HCT116 (cell line): ENCODE results near the gene TTLL11. TPM values are rescaled to one million over a fixed set of nuclear protein-coding genes. Genes with fewer than 3 reads are reported as not detected.

Experiments used
- ATAC-seq: fragments of 200-7000 bp; cut with Tn5 transposase; 2 replicates; pipeline ENCODE4 v1.9.1; 2020; ENCODE audit warnings: mild to moderate bottlenecking, moderate library complexity
- BruUV-seq: library from RNA; stranded (reverse); fragments of 400-500 nt; replicated peaks from 2 replicates; lab custom pipeline; 2021; lab: Mats Ljungman, UMichigan
- CTCF ChIA-PET: fragments of 300-600 bp; sonication (Branson Sonifier 250); formaldehyde crosslinking; loops from one replicate; lab custom pipeline; 2021; ENCODE audit warnings: antibody characterized with exemption; lab: Charles Lee
- POLR2A ChIA-PET: fragments of 300-600, 350-600 bp; sonication (Branson Sonifier 250); formaldehyde crosslinking; loops from one replicate; lab custom pipeline; 2021; ENCODE audit warnings: antibody characterized with exemption; lab: Charles Lee
- RAD21 ChIA-PET, 2 experiments: fragments of 300-600 bp; sonication (Branson Sonifier 250); formaldehyde crosslinking; loops; one replicate each; lab custom pipeline; 2023; ENCODE audit warnings: low total read pairs in 2 of 2; ENCODE audit not compliant: uncharacterized antibody in 2 of 2, unreplicated experiment in 2 of 2, low non-redundant PET in 1 of 2; lab: Charles Lee
- DNase-seq: peaks from one replicate; pipeline ENCODE4 v3.0.0-alpha.2; 2010; ENCODE audit warnings: low read depth, low spot score
- H2AFZ ChIP-seq: fragments of 200-600 bp; shearing (Covaris generic), sonication (generic); 2 replicates; pipeline ENCODE4 v1.6.1; 2017; ENCODE audit warnings: low read depth, mixed run types, mixed read lengths, antibody characterized with exemption, low read length; ENCODE audit not compliant: poor library complexity, severe bottlenecking
- H3K27ac ChIP-seq: 2 replicates; pipeline ENCODE4 v1.5.1; 2012; ENCODE audit warnings: low read depth, low read length
- H3K27me3 ChIP-seq: fragments of 200-600 bp; sonication (generic); 2 replicates; pipeline ENCODE4 v1.6.1; 2016; ENCODE audit warnings: mixed run types, low read length, mixed read lengths; ENCODE audit not compliant: insufficient read depth
- H3K36me3 ChIP-seq, 2 experiments: fragments of 200-500 bp in 1 of 2; fragments of 200-600 bp in 1 of 2; sonication (Bioruptor generic) in 1 of 2; sonication (generic) in 1 of 2; 2 replicates each; pipeline versions ENCODE4 v1.5.1 to v1.6.1; 2014 to 2016; ENCODE audit warnings: low read length in 2 of 2, inconsistent platforms in 1 of 2, mixed read lengths in 1 of 2, mixed run types in 1 of 2; ENCODE audit not compliant: insufficient read depth in 2 of 2, control insufficient read depth in 1 of 2
- H3K4me1 ChIP-seq, 2 experiments: fragments of 200-600 bp in 1 of 2; sonication (generic) in 1 of 2; 2 replicates each; pipeline versions ENCODE4 v1.5.1 to v1.6.1; 2012 to 2017; ENCODE audit warnings: low read length in 2 of 2, inconsistent platforms in 1 of 2, mild to moderate bottlenecking in 1 of 2, mixed read lengths in 1 of 2, mixed run types in 1 of 2, moderate library complexity in 1 of 2; ENCODE audit not compliant: insufficient read depth in 2 of 2, control insufficient read depth in 1 of 2
- H3K4me2 ChIP-seq: fragments of 200-600 bp; sonication (generic); 2 replicates; pipeline ENCODE4 v1.6.1; 2017; ENCODE audit warnings: mixed run types, low read length, mixed read lengths
- H3K4me3 ChIP-seq, 2 experiments: fragments of 200-600 bp in 1 of 2; sonication (generic) in 1 of 2; replicated peaks in 1 of 2; 2 replicates each; pipeline ENCODE4 v1.5.1; 2011 to 2016; ENCODE audit warnings: low read length in 2 of 2, control low read depth in 1 of 2, low read depth in 1 of 2, mild to moderate bottlenecking in 1 of 2, mixed read lengths in 1 of 2, mixed run types in 1 of 2
- H3K79me2 ChIP-seq: fragments of 200-600 bp; sonication (generic); 2 replicates; pipeline ENCODE4 v1.6.1; 2017; ENCODE audit warnings: mild to moderate bottlenecking, mixed run types, low read length, moderate library complexity, mixed read lengths; ENCODE audit not compliant: insufficient read depth
- H3K9ac ChIP-seq: fragments of 200-600 bp; sonication (generic); 2 replicates; pipeline ENCODE4 v1.6.1; 2016; ENCODE audit warnings: low read length, mixed read lengths
- H3K9me2 ChIP-seq: fragments of 200-600 bp; sonication (generic), shearing (Covaris generic); 2 replicates; pipeline ENCODE4 v1.6.1; 2017; ENCODE audit warnings: mixed run types, mild to moderate bottlenecking, moderate library complexity; ENCODE audit not compliant: insufficient read depth
- H3K9me3 ChIP-seq, 2 experiments: fragments of 200-500 bp in 1 of 2; fragments of 200-600 bp in 1 of 2; sonication (Bioruptor generic) in 1 of 2; sonication (generic) in 1 of 2; 2 replicates each; pipeline ENCODE4 v1.6.1; 2014 to 2017; ENCODE audit warnings: low read length in 2 of 2, mixed read lengths in 2 of 2, inconsistent platforms in 1 of 2, low read depth in 1 of 2, mild to moderate bottlenecking in 1 of 2, mixed run types in 1 of 2, moderate library complexity in 1 of 2; ENCODE audit not compliant: control insufficient read depth in 1 of 2, insufficient read depth in 1 of 2
- H4K20me1 ChIP-seq: fragments of 200-600 bp; sonication (generic), shearing (Covaris generic); 2 replicates; pipeline ENCODE4 v1.6.1; 2017; ENCODE audit warnings: mixed run types, mild to moderate bottlenecking, moderate library complexity; ENCODE audit not compliant: insufficient read depth
- CBX3 ChIP-seq: IDR thresholded peaks from 2 replicates; pipeline ENCODE4 v1.6.1; 2012; ENCODE audit warnings: low read depth
- CTCF ChIP-seq, 3 experiments: fragments of 200-600 bp in 1 of 3; sonication (generic) in 1 of 3; IDR thresholded peaks in 2 of 3; conservative IDR thresholded peaks in 1 of 3; 2 replicates each; pipeline ENCODE4 v1.5.1; 2012 to 2017; ENCODE audit warnings: low read depth in 2 of 3, low read length in 2 of 3, antibody characterized with exemption in 1 of 3, borderline replicate concordance in 1 of 3, control low read depth in 1 of 3, mild to moderate bottlenecking in 1 of 3, mixed read lengths in 1 of 3, mixed run types in 1 of 3, moderate library complexity in 1 of 3; ENCODE audit not compliant: insufficient read depth in 1 of 3
- EZH2phosphoT487 ChIP-seq: fragments of 200-600 bp; IDR thresholded peaks from 2 replicates; pipeline ENCODE4 v1.6.1; 2018; ENCODE audit warnings: antibody characterized with exemption, borderline replicate concordance
- FOSL1 ChIP-seq: IDR thresholded peaks from 2 replicates; pipeline ENCODE4 v1.6.1; 2012; ENCODE audit warnings: low read depth
- POLR2AphosphoS5 ChIP-seq: IDR thresholded peaks from 2 replicates; pipeline ENCODE4 v1.6.1; 2011; ENCODE audit warnings: mild to moderate bottlenecking, low read depth, low read length, moderate library complexity
- RAD21 ChIP-seq: IDR thresholded peaks from 2 replicates; pipeline ENCODE4 v1.6.1; 2012; ENCODE audit warnings: low read depth, mild to moderate bottlenecking
- YY1 ChIP-seq: IDR thresholded peaks from 2 replicates; pipeline ENCODE4 v1.6.1; 2011; ENCODE audit warnings: low read length, low read depth, moderate library complexity, mild to moderate bottlenecking; ENCODE audit not compliant: insufficient replicate concordance; ENCODE audit errors: extremely low read depth
- ZNF274 ChIP-seq: fragments of 200-500 bp; sonication (Bioruptor generic); IDR thresholded peaks from 2 replicates; pipeline ENCODE4 v1.6.1; 2014; ENCODE audit warnings: mild to moderate bottlenecking, low read depth, low read length, inconsistent platforms
- intact Hi-C: fragments of 100-400 bp; cut with micrococcal nuclease; formaldehyde crosslinking; loops from 2 replicates; pipeline ENCODE4 v1.10.0; 2022
- total RNA-seq: library from RNA; stranded (reverse); gene quantifications from one replicate; pipeline ENCODE4 v1.2.1, GENCODE V29; 2021; ENCODE audit not compliant: unreplicated experiment
- TF ChIP-seq, protein P1 (sequence below): IDR thresholded peaks from 2 replicates; pipeline ENCODE4 v1.6.1; 2012
- TF ChIP-seq, protein P2 (sequence below): IDR thresholded peaks from 2 replicates; pipeline ENCODE4 v1.6.1; 2012

TTLL11 gene
- total RNA-seq, 1 experiment from 2014 or later: 2.2 TPM

DNA sequence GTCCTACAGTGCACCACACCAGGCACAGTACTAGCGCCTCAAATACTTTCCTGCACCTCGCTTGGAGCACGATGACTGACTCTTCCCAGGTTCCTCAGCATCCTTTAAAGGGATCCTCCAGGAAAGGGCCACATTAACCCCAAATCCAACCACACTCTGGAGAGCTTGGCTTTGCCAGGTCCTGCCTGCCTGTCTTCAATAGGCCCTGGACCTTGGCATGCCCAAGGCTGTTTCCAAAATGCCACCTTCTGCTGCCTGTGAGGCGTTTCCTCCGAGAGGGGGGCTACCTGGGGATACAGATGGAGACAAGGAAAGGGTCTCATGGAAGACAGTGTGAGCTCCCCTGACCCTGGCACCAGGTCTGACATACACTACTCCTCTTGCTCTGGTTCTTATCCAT lies 271.8 kb downstream of the TTLL11 start:
- H3K27me3 ChIP-seq: peaks cover 10% of the 10 kb centered on the region; the same call in 1 of the 2 replicates
- H3K4me3 ChIP-seq: no peak overlapping the region
- no peak for ATAC-seq
- TF ChIP-seq, protein P1, sequence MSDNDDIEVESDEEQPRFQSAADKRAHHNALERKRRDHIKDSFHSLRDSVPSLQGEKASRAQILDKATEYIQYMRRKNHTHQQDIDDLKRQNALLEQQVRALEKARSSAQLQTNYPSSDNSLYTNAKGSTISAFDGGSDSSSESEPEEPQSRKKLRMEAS: no peak
- no peak for TF ChIP-seq ZNF274
- no peak for TF ChIP-seq CBX3
- TF ChIP-seq FOSL1: no peak
- TF ChIP-seq, protein P2, sequence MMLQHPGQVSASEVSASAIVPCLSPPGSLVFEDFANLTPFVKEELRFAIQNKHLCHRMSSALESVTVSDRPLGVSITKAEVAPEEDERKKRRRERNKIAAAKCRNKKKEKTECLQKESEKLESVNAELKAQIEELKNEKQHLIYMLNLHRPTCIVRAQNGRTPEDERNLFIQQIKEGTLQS: no peak
- no peak for TF ChIP-seq YY1
- no peak for TF ChIP-seq RAD21
- TF ChIP-seq CTCF (IDR thresholded peaks at IDR 0.05 in 2 of 3, conservative IDR thresholded peaks at IDR 0.05 in 1 of 3; ENCODE audit: borderline replicate concordance in 1 of 3, insufficient read depth in 1 of 3, low read depth in 2 of 3, low read length in 2 of 3): no peak
- TF ChIP-seq EZH2phosphoT487: no peak
- TF ChIP-seq POLR2AphosphoS5: no peak
- TF ChIP-seq, all 23 proteins: peak for 0
- no peak overlapping the region for H3K4me2 ChIP-seq
- peaks cover 0 to 15% of the 10 kb centered on the region in 2 experiments; a peak in 2 of 4 replicates for H3K4me1 ChIP-seq
- no peaks in the 10 kb centered on the region for H3K79me2 ChIP-seq
- POLR2A ChIA-PET: no interaction called here
- no peaks in the 10 kb centered on the region for H3K9me3 ChIP-seq
- H3K36me3 ChIP-seq: no peaks in the 10 kb centered on the region
- intact Hi-C loops: no loop called here
- H3K27ac ChIP-seq: no peak overlapping the region
- no peaks in the 10 kb centered on the region for H3K9me2 ChIP-seq
- RAD21 ChIA-PET: no interaction called here
- CTCF ChIA-PET: no interaction called here
- no peak overlapping the region for H3K9ac ChIP-seq
- no peak overlapping the region for H2AFZ ChIP-seq
- no peak for DNase-seq
- BruUV-seq: no TSS peak
- no peaks in the 10 kb centered on the region for H4K20me1 ChIP-seq
